Uterus (tissue), 2 donors: ENCODE data around the gene ASB15.

Source experiments
- CTCF ChIP-seq, 4 experiments: fragments of 200-600 bp in 2 of 4; fragments of 450-650 bp in 2 of 4; sonication (generic) in 2 of 4; IDR thresholded peaks; one replicate each; pipeline ENCODE4 v1.5.1; 2016 to 2019; ENCODE audit warnings: antibody characterized with exemption in 4 of 4, mild to moderate bottlenecking in 2 of 4, moderate library complexity in 1 of 4
- POLR2A ChIP-seq, 2 donors: fragments of 450-650 bp; IDR thresholded peaks; one replicate each; pipeline ENCODE4 v1.6.1; 2016; ENCODE audit warnings: antibody characterized with exemption in 2 of 2, mild to moderate bottlenecking in 1 of 2, moderate library complexity in 1 of 2

- no peak for TF ChIP-seq CTCF (IDR thresholded peaks at IDR 0.05)
- no peak for TF ChIP-seq POLR2A (IDR thresholded peaks at IDR 0.05)
These were observed 26.2 kb downstream of the ASB15 start for GRCh38 chr7:123627851-123628250.
